ENCODE data around the gene MTHFS. TPM values are rescaled to one million over a fixed set of nuclear protein-coding genes. Genes with fewer than 3 reads are reported as not detected.

Gene MTHFS
- total RNA-seq (10 to 100 TPM in 3 of 4 donors, 1 to 10 TPM in 1; 7.8 to 17.1 (median 15.2) TPM), polyA plus RNA-seq (10 to 100 TPM; 16.2 to 30.5 (median 19.7) TPM)
- long read RNA-seq, donor 1, transcript MTHFS-201 (3 exons, 907 nt) = major isoform, 7 of 10 reads
- long read RNA-seq, donor 1, partial matches to known transcripts = 0 of 10 reads
- long read RNA-seq, donor 1, other reads (novel, unspliced or antisense) = 2 of 10 reads
- long read RNA-seq, donor 2, transcript MTHFS-201 (3 exons, 907 nt) = major isoform, 10 of 25 reads
- long read RNA-seq, donor 2, partial matches to known transcripts = 0 of 25 reads
- long read RNA-seq, donor 2, other reads (novel, unspliced or antisense) = 12 of 25 reads

DNA sequence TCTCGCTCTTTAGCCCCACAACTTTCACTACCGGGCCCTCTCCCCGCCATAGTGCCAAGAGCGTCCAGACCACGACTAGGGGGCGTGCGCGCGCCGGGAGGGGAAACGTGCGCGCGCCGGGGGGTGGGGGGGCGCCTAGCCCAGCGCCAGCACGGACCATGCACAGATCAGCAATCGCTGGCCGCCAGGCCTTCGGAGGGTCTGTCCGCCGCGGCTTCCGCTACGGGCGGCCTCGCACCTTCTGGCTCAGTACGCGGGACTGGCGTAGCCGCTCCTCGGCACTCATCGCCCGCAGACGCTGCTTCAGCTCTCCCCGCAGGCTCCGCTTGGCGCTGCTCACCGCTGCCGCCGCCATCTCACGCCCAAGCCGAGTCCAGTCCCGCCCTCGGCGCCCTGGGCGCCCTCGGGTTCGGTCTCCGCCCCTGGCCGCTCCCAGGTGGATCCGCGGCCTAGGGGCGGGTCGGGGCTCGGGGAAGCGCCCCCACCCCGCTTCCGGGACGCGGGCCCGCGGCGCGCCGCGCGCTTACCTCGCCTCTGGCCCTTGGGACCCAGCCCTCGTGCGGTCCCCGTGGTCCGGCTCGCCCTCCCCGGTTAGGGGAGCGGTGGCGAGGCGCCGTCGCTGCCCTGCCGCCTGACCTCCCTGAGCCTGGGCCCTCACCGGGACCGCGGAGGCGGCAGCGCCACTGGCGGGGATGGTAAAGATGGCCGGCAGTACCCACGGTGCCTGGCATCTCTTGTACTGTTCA is at the start of gene MTHFS:
TSS of gene MTHFS (minus strand) at position 381 of the 746 bp plus-strand sequence. CDS start at position 355, 26 bp downstream.
- H3K27ac ChIP-seq = peak within 1 kb of the TSS; percentile 92
- intact Hi-C loops (cut with DNase I) = loop anchor here (2.0 to 10.0 kb wide), 6 partner anchors 26 to 278 kb away; partner anchors contain the start of genes FAH (in 1 of the 2) and ZFAND6 (in 1 of the 2)
- 0 to 1% (median 0%) methylated on average over 58 to 90 of the region's 90 CpGs for WGBS, 3 donors
- H3K36me3 ChIP-seq (ENCODE audit: insufficient read depth in 1 of 2, low read depth in 1 of 2) = no peaks in the 10 kb centered on the region
- no peaks in the 10 kb centered on the region for H3K4me1 ChIP-seq
- peak; percentile 94 to 97 (median 96) for ATAC-seq
- peak; percentile 78 to 89 for DNase-seq
- H3K4me3 ChIP-seq = peak within 1 kb of the TSS; percentile 86
- TF ChIP-seq, protein P1, sequence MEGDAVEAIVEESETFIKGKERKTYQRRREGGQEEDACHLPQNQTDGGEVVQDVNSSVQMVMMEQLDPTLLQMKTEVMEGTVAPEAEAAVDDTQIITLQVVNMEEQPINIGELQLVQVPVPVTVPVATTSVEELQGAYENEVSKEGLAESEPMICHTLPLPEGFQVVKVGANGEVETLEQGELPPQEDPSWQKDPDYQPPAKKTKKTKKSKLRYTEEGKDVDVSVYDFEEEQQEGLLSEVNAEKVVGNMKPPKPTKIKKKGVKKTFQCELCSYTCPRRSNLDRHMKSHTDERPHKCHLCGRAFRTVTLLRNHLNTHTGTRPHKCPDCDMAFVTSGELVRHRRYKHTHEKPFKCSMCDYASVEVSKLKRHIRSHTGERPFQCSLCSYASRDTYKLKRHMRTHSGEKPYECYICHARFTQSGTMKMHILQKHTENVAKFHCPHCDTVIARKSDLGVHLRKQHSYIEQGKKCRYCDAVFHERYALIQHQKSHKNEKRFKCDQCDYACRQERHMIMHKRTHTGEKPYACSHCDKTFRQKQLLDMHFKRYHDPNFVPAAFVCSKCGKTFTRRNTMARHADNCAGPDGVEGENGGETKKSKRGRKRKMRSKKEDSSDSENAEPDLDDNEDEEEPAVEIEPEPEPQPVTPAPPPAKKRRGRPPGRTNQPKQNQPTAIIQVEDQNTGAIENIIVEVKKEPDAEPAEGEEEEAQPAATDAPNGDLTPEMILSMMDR (IDR thresholded peaks at IDR 0.05) = peak; percentile 33
- H3K27me3 ChIP-seq (ENCODE audit: insufficient read depth in 3 of 3, low read length in 2 of 3) = no peaks in the 10 kb centered on the region
- H3K9me3 ChIP-seq = no peaks in the 10 kb centered on the region

DNA sequence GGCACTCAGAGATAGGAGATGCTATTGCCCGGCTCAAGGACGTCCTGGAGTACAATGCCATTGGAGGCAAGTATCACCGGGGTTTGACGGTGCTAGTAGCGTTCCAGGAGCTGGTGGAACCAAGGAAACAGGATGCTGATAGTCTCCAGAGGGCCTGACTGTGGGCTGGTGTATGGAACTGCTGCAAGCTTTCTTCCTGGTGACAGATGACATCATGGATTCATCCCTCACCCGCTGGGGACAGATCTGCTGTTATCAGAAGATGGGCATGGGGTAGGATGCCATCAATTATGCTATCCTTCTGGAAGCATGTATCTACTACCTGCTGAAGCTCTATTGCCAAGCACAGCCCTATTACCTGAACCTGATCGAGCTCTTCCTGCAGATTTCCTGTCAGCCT is 47.8 kb upstream of the MTHFS start:
- Histone ChIP-seq H3K36me3 (ENCODE audit: insufficient read depth in 1 of 2, low read depth in 1 of 2) (no peaks in the 10 kb centered on the region), H3K4me3 (no peak overlapping the region), H3K27me3 (ENCODE audit: insufficient read depth in 3 of 3, low read length in 2 of 3) (peaks cover 0 to 3% (median 2%) of the 10 kb centered on the region in 3 donors), H3K4me1 (no peaks in the 10 kb centered on the region), H3K27ac (no peak overlapping the region), H3K9me3 (no peaks in the 10 kb centered on the region)
- WGBS, 3 donors = 68 to 76% (median 75%) methylated on average over 7 of the region's 7 CpGs
- ATAC-seq (no peak), DNase-seq (no peak)
- intact Hi-C loops (cut with DNase I) = no loop called here
- TF ChIP-seq, protein P1 (IDR thresholded peaks at IDR 0.05) = no peak

DNA sequence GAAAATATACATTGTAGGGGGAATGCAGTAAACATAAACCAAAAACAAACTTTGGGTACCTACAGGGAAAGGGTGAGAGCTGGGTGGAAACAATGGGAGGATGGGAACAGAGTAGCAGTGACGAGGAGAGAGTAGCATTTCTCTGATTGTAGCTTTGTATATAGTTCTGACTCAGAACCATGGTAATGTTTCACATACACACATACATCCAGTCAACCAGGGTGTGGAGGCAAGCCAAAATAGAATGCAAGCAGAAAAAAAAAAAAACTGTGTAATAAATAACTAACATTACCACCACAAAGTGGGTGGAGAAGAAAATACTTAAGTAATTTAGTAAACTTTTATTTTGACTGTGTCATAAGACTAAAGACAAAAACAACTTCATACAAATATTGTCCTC is 47.0 kb upstream of the MTHFS start:
- intact Hi-C loops (cut with DNase I) = no loop called here
- Histone ChIP-seq H3K9me3 (no peaks in the 10 kb centered on the region), H3K36me3 (ENCODE audit: insufficient read depth in 1 of 2, low read depth in 1 of 2) (no peaks in the 10 kb centered on the region), H3K4me3 (no peak overlapping the region), H3K27me3 (ENCODE audit: insufficient read depth in 3 of 3, low read length in 2 of 3) (peaks cover 0 to 3% (median 2%) of the 10 kb centered on the region in 3 donors), H3K4me1 (no peaks in the 10 kb centered on the region), H3K27ac (no peak overlapping the region)
- 42 to 58% (median 54%) methylated on average over 1 of the region's 1 CpG for WGBS, 3 donors
- TF ChIP-seq, protein P1 (IDR thresholded peaks at IDR 0.05) = no peak
- no peak for ATAC-seq
- no peak for DNase-seq

- Histone ChIP-seq H3K4me3 (no peak overlapping the region), H3K27me3 (ENCODE audit: insufficient read depth in 3 of 3, low read length in 2 of 3) (peaks cover 0 to 3% (median 2%) of the 10 kb centered on the region in 3 donors), H3K27ac (no peak overlapping the region), H3K4me1 (no peaks in the 10 kb centered on the region), H3K36me3 (ENCODE audit: insufficient read depth in 1 of 2, low read depth in 1 of 2) (no peaks in the 10 kb centered on the region), H3K9me3 (no peaks in the 10 kb centered on the region)
- TF ChIP-seq, protein P1 (IDR thresholded peaks at IDR 0.05) = no peak
- DNase-seq (no peak), ATAC-seq (no peak)
- 75 to 86% (median 84%) methylated on average over 7 of the region's 7 CpGs for WGBS, 3 donors
- intact Hi-C loops (cut with DNase I) = no loop called here
Measured at GRCh38 chr15:79942741-79943481, 46.1 kb upstream of the MTHFS start.

All from psoas muscle (tissue), 8 donors.